HEK293 (cell line): Measurements from ENCODE around the gene C19orf44.

Experiments
- CTCF ChIA-PET: fragments of 350-600 bp; formaldehyde crosslinking; extraction: SDS; loops from one replicate; lab custom pipeline; 2021; ENCODE audit warnings: antibody characterized with exemption; lab: Yijun Ruan, JAX
- POLR2A ChIA-PET: fragments of 300-600 bp; formaldehyde crosslinking; extraction: SDS; loops from one replicate; lab custom pipeline; 2020; ENCODE audit warnings: antibody characterized with exemption, inconsistent platforms; lab: Yijun Ruan, JAX
- H3K27ac ChIP-seq: fragments of 200-500 bp; sonication (Bioruptor generic); 2 replicates; pipeline ENCODE4 v1.5.1; 2014; ENCODE audit warnings: low read depth, low read length, control low read depth, inconsistent platforms; ENCODE audit errors: extremely low read depth
- H3K36me3 ChIP-seq, 2 experiments: fragments of 200-500 bp in 1 of 2; sonication (Bioruptor generic) in 1 of 2; 1 replicate in 1 of 2; 2 replicates in 1 of 2; pipeline ENCODE4 v1.5.1; 2014 to 2017; ENCODE audit warnings: inconsistent platforms in 2 of 2, low read length in 2 of 2; ENCODE audit not compliant: control insufficient read depth in 2 of 2, insufficient read depth in 1 of 2
- H3K4me1 ChIP-seq: fragments of 200-500 bp; sonication (Bioruptor generic); 2 replicates; pipeline ENCODE4 v1.5.1; 2014; ENCODE audit warnings: mild to moderate bottlenecking, low read length, inconsistent platforms; ENCODE audit not compliant: control insufficient read depth, insufficient read depth
- H3K4me3 ChIP-seq: 2 replicates; pipeline ENCODE4 v1.5.1; 2011; ENCODE audit warnings: low read depth, mild to moderate bottlenecking, control low read depth, low read length, moderate library complexity
- H3K9me3 ChIP-seq: fragments of 200-500 bp; sonication (Bioruptor generic); 2 replicates; pipeline ENCODE4 v1.5.1; 2014; ENCODE audit warnings: low read depth, low read length, inconsistent platforms; ENCODE audit not compliant: control insufficient read depth, insufficient read depth
- BCL11A ChIP-seq: fragments of 450-650 bp; formaldehyde crosslinking; IDR thresholded peaks from 2 replicates; pipeline ENCODE4 v1.5.1; 2016; ENCODE audit warnings: low read depth, missing biosample characterization, missing genetic modification characterization
- BCL6B ChIP-seq: fragments of 450-650 bp; formaldehyde crosslinking; IDR thresholded peaks from 2 replicates; pipeline ENCODE4 v1.5.1; 2017; ENCODE audit warnings: missing biosample characterization, missing genetic modification characterization
- GLI2 ChIP-seq: fragments of 450-650 bp; formaldehyde crosslinking; IDR thresholded peaks from 2 replicates; pipeline ENCODE4; 2017; ENCODE audit warnings: missing biosample characterization, missing genetic modification characterization, low read depth, borderline replicate concordance
- HIC1 ChIP-seq: fragments of 450-650 bp; formaldehyde crosslinking; IDR thresholded peaks from 2 replicates; pipeline ENCODE4 v1.5.1; 2016; ENCODE audit warnings: missing biosample characterization, missing genetic modification characterization
- HOXC10 ChIP-seq: sonication (generic); formaldehyde crosslinking; IDR thresholded peaks from 2 replicates; pipeline ENCODE4 v1.8.1; 2023; ENCODE audit warnings: mild to moderate bottlenecking, missing genetic modification reagents
- KLF1 ChIP-seq: fragments of 450-650 bp; formaldehyde crosslinking; IDR thresholded peaks from 2 replicates; pipeline ENCODE4 v1.5.1; 2016; ENCODE audit warnings: missing biosample characterization, missing genetic modification characterization
- KLF9 ChIP-seq: fragments of 450-650 bp; formaldehyde crosslinking; IDR thresholded peaks from 2 replicates; pipeline ENCODE4 v1.5.1; 2016; ENCODE audit warnings: missing biosample characterization, missing genetic modification characterization, low read depth
- PRDM1 ChIP-seq: fragments of 450-650 bp; formaldehyde crosslinking; IDR thresholded peaks from 2 replicates; pipeline ENCODE4; 2016; ENCODE audit warnings: missing biosample characterization, missing genetic modification characterization
- SP7 ChIP-seq: fragments of 450-650 bp; formaldehyde crosslinking; IDR thresholded peaks from 2 replicates; pipeline ENCODE4 v1.5.1; 2016; ENCODE audit warnings: missing biosample characterization, missing genetic modification characterization
- WT1 ChIP-seq: fragments of 450-650 bp; formaldehyde crosslinking; IDR thresholded peaks from 2 replicates; pipeline ENCODE4 v1.5.1; 2016; ENCODE audit warnings: missing biosample characterization, missing genetic modification characterization
- ZBTB1 ChIP-seq: fragments of 450-650 bp; formaldehyde crosslinking; IDR thresholded peaks from 2 replicates; pipeline ENCODE4 v1.5.1; 2016; ENCODE audit warnings: missing biosample characterization, missing genetic modification characterization
- ZBTB20 ChIP-seq: fragments of 450-650 bp; formaldehyde crosslinking; IDR thresholded peaks from 2 replicates; pipeline ENCODE4 v1.5.1; 2016; ENCODE audit warnings: missing biosample characterization, missing genetic modification characterization
- ZBTB21 ChIP-seq: fragments of 450-650 bp; formaldehyde crosslinking; IDR thresholded peaks from 2 replicates; pipeline ENCODE4 v1.5.1; 2017; ENCODE audit warnings: missing biosample characterization, missing genetic modification characterization
- ZEB2 ChIP-seq: fragments of 450-650 bp; formaldehyde crosslinking; IDR thresholded peaks from 2 replicates; pipeline ENCODE4 v1.5.1; 2016; ENCODE audit warnings: missing biosample characterization, missing genetic modification characterization
- ZNF140 ChIP-seq: fragments of 450-650 bp; formaldehyde crosslinking; IDR thresholded peaks from 2 replicates; pipeline ENCODE4 v1.5.1; 2016; ENCODE audit warnings: missing biosample characterization, missing genetic modification characterization
- ZNF350 ChIP-seq: fragments of 450-650 bp; formaldehyde crosslinking; IDR thresholded peaks from 2 replicates; pipeline ENCODE4 v1.5.0; 2017; ENCODE audit warnings: missing biosample characterization, mild to moderate bottlenecking, missing genetic modification characterization
- ZNF398 ChIP-seq: fragments of 450-650 bp; formaldehyde crosslinking; IDR thresholded peaks from 2 replicates; pipeline ENCODE4 v1.5.1; 2017; ENCODE audit warnings: missing biosample characterization, missing genetic modification characterization
- ZNF423 ChIP-seq: fragments of 450-650 bp; formaldehyde crosslinking; IDR thresholded peaks from 2 replicates; pipeline ENCODE4 v1.5.1; 2016; ENCODE audit warnings: missing biosample characterization, missing genetic modification characterization
- ZNF48 ChIP-seq: fragments of 450-650 bp; formaldehyde crosslinking; IDR thresholded peaks from 2 replicates; pipeline ENCODE4 v1.5.1; 2016; ENCODE audit warnings: missing biosample characterization, missing genetic modification characterization
- ZNF510 ChIP-seq: fragments of 450-650 bp; formaldehyde crosslinking; IDR thresholded peaks from 2 replicates; pipeline ENCODE4 v1.5.1; 2018; ENCODE audit warnings: mild to moderate bottlenecking, missing genetic modification characterization, missing biosample characterization; ENCODE audit not compliant: insufficient replicate concordance
- ZNF530 ChIP-seq: fragments of 450-650 bp; formaldehyde crosslinking; IDR thresholded peaks from 2 replicates; pipeline ENCODE4 v1.5.1; 2016; ENCODE audit warnings: low read depth, missing biosample characterization, missing genetic modification characterization
- ZNF549 ChIP-seq: fragments of 450-650 bp; IDR thresholded peaks from 2 replicates; pipeline ENCODE4 v1.5.1; 2018; ENCODE audit warnings: missing biosample characterization, missing genetic modification characterization, mild to moderate bottlenecking, inconsistent platforms, moderate library complexity
- ZNF558 ChIP-seq: fragments of 450-650 bp; formaldehyde crosslinking; IDR thresholded peaks from 2 replicates; pipeline ENCODE4 v1.5.1; 2016; ENCODE audit warnings: missing biosample characterization, missing genetic modification characterization
- ZNF561 ChIP-seq: fragments of 450-650 bp; IDR thresholded peaks from 2 replicates; pipeline ENCODE4 v1.5.1; 2018; ENCODE audit warnings: missing biosample characterization, missing genetic modification characterization, borderline replicate concordance
- ZNF629 ChIP-seq: fragments of 450-650 bp; formaldehyde crosslinking; IDR thresholded peaks from 2 replicates; pipeline ENCODE4 v1.5.1; 2017; ENCODE audit warnings: missing biosample characterization, missing genetic modification characterization
- ZNF660 ChIP-seq: fragments of 450-650 bp; IDR thresholded peaks from 2 replicates; pipeline ENCODE4 v1.5.1; 2018; ENCODE audit warnings: missing biosample characterization, mild to moderate bottlenecking, missing genetic modification characterization
- ZNF707 ChIP-seq: fragments of 450-650 bp; formaldehyde crosslinking; IDR thresholded peaks from 2 replicates; pipeline ENCODE4 v1.5.1; 2016; ENCODE audit warnings: missing biosample characterization, missing genetic modification characterization
- ZNF76 ChIP-seq: fragments of 450-650 bp; formaldehyde crosslinking; IDR thresholded peaks from 2 replicates; pipeline ENCODE4; 2016; ENCODE audit warnings: low read depth, missing biosample characterization, missing genetic modification characterization, borderline replicate concordance
- ZNF776 ChIP-seq: fragments of 450-650 bp; formaldehyde crosslinking; IDR thresholded peaks from 2 replicates; pipeline ENCODE4 v1.5.0; 2017; ENCODE audit warnings: missing biosample characterization, missing genetic modification characterization, borderline replicate concordance
- ZNF785 ChIP-seq: fragments of 450-650 bp; formaldehyde crosslinking; IDR thresholded peaks from 2 replicates; pipeline ENCODE4 v1.5.1; 2016; ENCODE audit warnings: missing biosample characterization, missing genetic modification characterization
- ZNF792 ChIP-seq: fragments of 450-650 bp; formaldehyde crosslinking; IDR thresholded peaks from 2 replicates; pipeline ENCODE4 v1.5.1; 2016; ENCODE audit warnings: missing biosample characterization, missing genetic modification characterization
- TF ChIP-seq, protein P1 (sequence below): fragments of 450-650 bp; formaldehyde crosslinking; IDR thresholded peaks from 2 replicates; pipeline ENCODE4 v1.5.1; 2016; ENCODE audit warnings: missing biosample characterization, missing genetic modification characterization

Gene C19orf44

GRCh38 chr19:16569609-16570320 is 73.6 kb downstream of the C19orf44 start:
- Histone ChIP-seq H3K4me1 (peaks cover 2% of the 10 kb centered on the region; the same call in 1 of the 2 replicates), H3K27ac (no peak overlapping the region), H3K36me3 (peaks cover 13 to 48% of the 10 kb centered on the region in 2 experiments; a peak in 2 of 3 replicates), H3K9me3 (no peaks in the 10 kb centered on the region), H3K4me3 (no peak overlapping the region)
- ChIA-PET CTCF (interaction anchor here (0.6 kb wide), 1 partner anchor 45 kb away, joined by 3 read pairs; no protein-coding TSS in a partner anchor), POLR2A (interaction anchor here (0.6 to 1.5 kb wide), 2 partner anchors 27 to 90 kb away, joined by 3 to 4 read pairs; partner anchors contain the start of gene SMIM7)
- TF ChIP-seq ZNF140 (tag by site-specific recombination): no peak
- no peak for TF ChIP-seq ZNF776
- TF ChIP-seq ZNF558 (tag by site-specific recombination): 0 out of 2 replicates have a peak, but pooled peaks have one; percentile 33
- peak; percentile 89 for TF ChIP-seq ZNF660
- TF ChIP-seq ZEB2: peak; percentile 81
- TF ChIP-seq HOXC10 (CRISPR knock-in tag): no peak
- peak; percentile 82; the same call in 1 of the 2 replicates for TF ChIP-seq SP7 (tag by site-specific recombination)
- TF ChIP-seq ZNF707: no peak
- no peak for TF ChIP-seq PRDM1
- TF ChIP-seq HIC1: peak; percentile 71; the same call in 1 of the 2 replicates
- no peak for TF ChIP-seq ZNF423
- no peak for TF ChIP-seq ZNF549 (tag by site-specific recombination)
- TF ChIP-seq, protein P1, sequence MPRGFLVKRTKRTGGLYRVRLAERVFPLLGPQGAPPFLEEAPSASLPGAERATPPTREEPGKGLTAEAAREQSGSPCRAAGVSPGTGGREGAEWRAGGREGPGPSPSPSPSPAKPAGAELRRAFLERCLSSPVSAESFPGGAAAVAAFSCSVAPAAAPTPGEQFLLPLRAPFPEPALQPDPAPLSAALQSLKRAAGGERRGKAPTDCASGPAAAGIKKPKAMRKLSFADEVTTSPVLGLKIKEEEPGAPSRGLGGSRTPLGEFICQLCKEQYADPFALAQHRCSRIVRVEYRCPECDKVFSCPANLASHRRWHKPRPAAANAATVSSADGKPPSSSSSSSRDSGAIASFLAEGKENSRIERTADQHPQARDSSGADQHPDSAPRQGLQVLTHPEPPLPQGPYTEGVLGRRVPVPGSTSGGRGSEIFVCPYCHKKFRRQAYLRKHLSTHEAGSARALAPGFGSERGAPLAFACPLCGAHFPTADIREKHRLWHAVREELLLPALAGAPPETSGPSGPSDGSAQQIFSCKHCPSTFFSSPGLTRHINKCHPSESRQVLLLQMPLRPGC: 0 out of 2 replicates have a peak, but pooled peaks have one; percentile 8
- TF ChIP-seq BCL11A: peak; percentile 16; the same call in 1 of the 2 replicates
- no peak for TF ChIP-seq ZNF792 (tag by site-specific recombination)
- TF ChIP-seq ZNF561 (tag by site-specific recombination): no peak
- no peak for TF ChIP-seq ZNF785
- no peak for TF ChIP-seq ZNF510
- peak; percentile 97 for TF ChIP-seq ZBTB21 (tag by site-specific recombination)
- no peak for TF ChIP-seq ZNF350 (tag by site-specific recombination)
- no peak for TF ChIP-seq ZBTB1 (tag by site-specific recombination)
- peak; percentile 35 for TF ChIP-seq ZNF398
- TF ChIP-seq GLI2 (tag by site-specific recombination): no peak
- peak; percentile 66; the same call in 1 of the 2 replicates for TF ChIP-seq BCL6B
- no peak for TF ChIP-seq KLF9 (tag by site-specific recombination)
- no peak for TF ChIP-seq ZNF530 (tag by site-specific recombination)
- peak; percentile 35; the same call in 1 of the 2 replicates for TF ChIP-seq KLF1 (tag by site-specific recombination)
- TF ChIP-seq ZBTB20: peak; percentile 54; the same call in 1 of the 2 replicates
- no peak for TF ChIP-seq WT1 (tag by site-specific recombination)
- TF ChIP-seq ZNF629 (tag by site-specific recombination): peak; percentile 98
- TF ChIP-seq ZNF48 (tag by site-specific recombination): no peak
- peak; percentile 43; the same call in 1 of the 2 replicates for TF ChIP-seq ZNF76 (tag by site-specific recombination)
